Tibial nerve (tissue), 4 donors: ENCODE data around the gene NET1.

Experiments used
- CTCF ChIP-seq, 5 experiments: fragments of 200-600 bp in 3 of 5; fragments of 450-650 bp in 2 of 5; sonication (generic) in 3 of 5; IDR thresholded peaks; one replicate each; pipeline ENCODE4 v1.5.1; 2016 to 2019; ENCODE audit warnings: antibody characterized with exemption in 5 of 5, mild to moderate bottlenecking in 3 of 5, moderate library complexity in 2 of 5
- EP300 ChIP-seq, 2 donors: sonication (generic); formaldehyde crosslinking; IDR thresholded peaks; one replicate each; pipeline ENCODE4 v1.6.1; 2017; ENCODE audit warnings: antibody characterized with exemption in 2 of 2, mild to moderate bottlenecking in 1 of 2
- POLR2A ChIP-seq, 2 donors: fragments of 450-650 bp; IDR thresholded peaks; one replicate each; pipeline ENCODE4 v1.6.1; 2017; ENCODE audit warnings: antibody characterized with exemption in 2 of 2, mild to moderate bottlenecking in 2 of 2, moderate library complexity in 2 of 2

- TF ChIP-seq CTCF (IDR thresholded peaks at IDR 0.05) (no peak), POLR2A (IDR thresholded peaks at IDR 0.05) (no peak), EP300 (IDR thresholded peaks at IDR 0.05) (no peak)
Observed at GRCh38 chr10:5485948-5486852, 73.8 kb downstream of the NET1 start.
